Limb (tissue), 2 donors: Measurements from ENCODE around the gene GNG11.
"Not testable (repeated sequence)": the region's sequence is repeated elsewhere in the genome, so short reads cannot be mapped to it uniquely, and the experiment has no call there.

Experiments
- DNase-seq, 2 donors: peaks; one replicate each; pipeline ENCODE4 v3.0.0-alpha.2; 2016; ENCODE audit errors: extremely low spot score in 2 of 2

The GNG11 gene

GRCh38 chr7:93911242-93911641, 10.3 kb upstream of the GNG11 start:
- DNase-seq = not testable (repeated sequence)

DNA sequence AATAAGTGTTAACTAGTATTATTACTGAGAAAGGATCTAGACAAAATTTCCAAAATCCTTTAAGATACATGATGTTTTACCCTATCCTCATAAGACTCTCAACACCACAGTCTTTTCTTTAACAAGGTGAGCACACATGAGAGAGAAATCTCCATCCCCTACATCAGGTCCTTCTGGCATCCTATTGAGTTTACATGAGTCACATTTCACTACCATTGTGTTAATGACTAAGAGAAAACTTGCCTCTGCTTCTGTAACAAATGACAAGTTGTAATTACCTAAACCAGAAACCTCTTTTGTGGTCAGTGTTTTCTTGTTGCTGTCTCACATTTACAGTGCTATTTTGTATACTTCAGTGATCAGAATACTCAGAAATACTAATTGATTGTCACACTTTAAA, 9.9 kb upstream of the GNG11 start:
- not testable (repeated sequence) for DNase-seq

GRCh38 chr7:93913197-93913596, 8.3 kb upstream of the GNG11 start:
- DNase-seq = no peak

DNA sequence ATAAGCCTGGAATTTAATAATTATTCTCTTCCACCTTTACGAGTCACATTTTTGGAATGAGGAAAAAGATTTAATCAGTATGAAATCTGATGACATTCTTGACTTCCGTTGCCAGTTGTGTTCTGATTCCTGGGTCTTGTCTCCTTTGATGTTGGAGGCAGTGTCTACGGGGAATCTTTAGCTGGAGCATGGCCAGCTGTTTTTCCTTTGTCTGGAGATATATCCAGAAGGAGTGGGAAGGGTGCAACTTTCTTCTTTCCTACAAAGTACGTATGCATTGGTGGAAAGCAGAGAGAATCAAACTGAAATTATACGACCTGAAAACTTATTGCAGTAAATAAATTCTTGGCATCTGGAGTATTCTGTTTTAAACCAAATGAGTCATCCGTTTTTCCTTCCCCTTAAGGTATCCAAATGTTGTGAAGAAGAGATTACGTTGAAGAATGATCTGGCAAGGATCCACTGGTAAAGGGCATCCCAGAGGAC, 6.9 kb upstream of the GNG11 start:
- DNase-seq = no peak

DNA sequence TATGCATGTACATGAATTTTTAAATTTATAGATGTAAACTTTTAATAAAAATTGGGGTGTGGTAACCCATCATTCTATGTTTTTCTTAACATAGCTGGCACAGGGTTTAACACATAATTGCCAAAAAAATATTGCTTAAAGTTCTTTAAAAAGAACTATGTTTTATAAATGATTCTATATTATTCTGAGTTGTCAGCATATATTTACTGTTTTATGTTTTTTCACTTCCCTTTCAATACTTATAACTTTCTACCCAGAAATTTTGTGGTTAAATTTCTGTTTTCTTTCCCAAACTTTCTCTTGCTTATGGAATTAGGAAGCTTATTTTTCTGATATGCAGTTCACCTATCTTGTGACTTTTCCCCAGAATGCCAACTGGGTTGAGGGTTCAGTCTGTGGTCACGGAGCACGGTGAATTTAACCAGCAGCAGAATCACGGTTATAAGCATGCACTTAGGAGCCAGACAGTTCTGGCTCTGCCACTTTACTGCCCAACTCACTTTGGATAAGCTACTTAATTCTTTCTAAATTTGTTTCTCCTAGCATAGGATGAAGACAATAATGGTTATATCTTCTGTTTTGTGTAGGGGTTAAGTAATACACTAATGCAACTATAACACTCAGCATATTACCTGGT, 6.2 kb upstream of the GNG11 start:
- DNase-seq = not testable (repeated sequence)

- DNase-seq = not testable (repeated sequence)
Observed at GRCh38 chr7:93915888-93916287, 5.6 kb upstream of the GNG11 start.

- not testable (repeated sequence) for DNase-seq
Observed at GRCh38 chr7:93916315-93916714, 5.2 kb upstream of the GNG11 start.

- DNase-seq = no peak
Observed at GRCh38 chr7:93920496-93921182, 896 bp upstream of the GNG11 start.

DNA sequence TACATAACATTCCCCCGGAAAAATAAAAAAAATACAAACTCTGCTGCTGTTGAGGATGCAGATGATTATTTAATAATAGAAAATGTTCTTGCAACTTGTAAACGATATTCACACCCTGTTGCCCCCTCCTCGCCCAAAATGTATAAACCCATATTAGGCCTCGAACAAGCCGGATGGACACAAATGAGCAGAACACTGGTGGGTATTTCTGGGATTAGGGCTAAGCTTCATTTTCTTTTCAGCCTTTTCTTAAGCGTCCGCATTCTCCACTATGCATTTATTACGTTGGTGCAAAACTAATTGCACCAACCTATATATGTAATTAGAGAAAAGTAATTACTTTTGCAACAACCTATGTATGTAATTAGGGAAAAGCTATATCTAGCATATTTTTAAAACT, 349 bp upstream of the GNG11 start:
- no peak for DNase-seq

- DNase-seq = peak in 1 of 2 donors; percentile 54
Observed at GRCh38 chr7:93923296-93923695, 1.8 kb downstream of the GNG11 start.

DNA sequence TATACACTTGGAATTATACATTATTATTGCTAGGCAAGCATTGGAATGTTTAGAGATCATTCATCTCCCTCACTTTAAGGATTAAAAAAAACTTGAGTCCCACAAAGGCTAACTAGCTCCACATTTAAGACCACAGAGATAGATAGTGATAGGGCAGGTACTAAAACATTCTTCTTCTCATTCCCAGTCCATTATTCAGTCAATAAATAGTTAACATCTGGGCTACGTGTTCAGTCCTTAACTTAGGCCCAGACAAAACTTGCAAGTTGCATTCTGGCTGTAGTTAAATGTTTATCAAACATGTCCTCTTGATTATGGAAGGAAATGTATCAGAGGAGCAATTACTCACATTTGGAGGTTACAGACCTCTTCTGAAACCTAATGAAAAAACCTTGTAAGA, 2.4 kb downstream of the GNG11 start:
- DNase-seq = no peak

- DNase-seq = no peak
Observed at GRCh38 chr7:93926800-93927199, 5.3 kb downstream of the GNG11 start.

- DNase-seq = no peak
Observed at GRCh38 chr7:93927585-93927984, 6.0 kb downstream of the GNG11 start.

GRCh38 chr7:93931655-93932054, 10.1 kb downstream of the GNG11 start:
- DNase-seq = no peak

DNA sequence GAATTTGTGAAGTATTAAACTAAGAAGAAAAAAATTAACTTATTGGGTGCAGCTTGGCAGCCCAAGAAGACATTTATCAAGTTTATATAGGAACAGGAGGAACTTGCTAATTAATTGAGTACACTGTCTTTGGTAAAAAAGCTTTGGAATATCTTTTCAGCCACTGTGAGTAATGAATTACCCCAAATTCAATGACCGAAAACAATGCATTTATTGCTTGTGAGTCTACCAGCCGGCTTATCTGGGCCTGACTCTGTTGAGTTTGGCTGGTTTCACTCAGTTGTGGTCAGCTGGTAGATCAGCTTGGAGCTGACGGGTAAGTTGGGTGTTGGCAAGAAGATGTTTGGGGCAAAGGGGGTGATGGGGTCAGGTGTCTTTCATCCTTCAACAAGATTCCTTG, 11.6 kb downstream of the GNG11 start:
- DNase-seq = no peak

DNA sequence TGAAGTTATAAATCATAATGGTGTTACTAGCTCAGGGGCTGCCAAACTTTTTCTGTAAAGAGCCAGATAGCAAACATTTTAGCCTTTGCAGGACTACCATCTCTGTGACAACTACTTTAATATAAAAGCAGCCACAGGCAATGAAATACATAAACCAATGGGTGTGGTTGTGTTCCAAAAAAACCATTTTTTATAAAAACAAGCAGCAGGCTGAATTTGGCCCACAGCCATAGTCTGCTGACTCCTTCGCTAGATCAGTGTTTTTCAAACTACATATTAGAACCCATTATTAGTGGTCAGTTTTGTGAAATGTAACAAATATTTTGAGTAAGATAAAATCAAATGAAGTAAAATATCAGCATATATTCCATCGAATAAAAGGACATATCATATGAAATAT, 13.6 kb downstream of the GNG11 start:
- no peak for DNase-seq

GRCh38 chr7:93937818-93938217, 16.3 kb downstream of the GNG11 start:
- no peak for DNase-seq

GRCh38 chr7:93938293-93938692, 16.8 kb downstream of the GNG11 start:
- no peak for DNase-seq

- DNase-seq = no peak
Observed at GRCh38 chr7:93941945-93942344, 20.4 kb downstream of the GNG11 start.

- DNase-seq = no peak
Observed at GRCh38 chr7:93943816-93944540, 22.4 kb downstream of the GNG11 start.

- peak in 1 of 2 donors; percentile 21 for DNase-seq
Observed at GRCh38 chr7:93944673-93945072, 23.1 kb downstream of the GNG11 start.

DNA sequence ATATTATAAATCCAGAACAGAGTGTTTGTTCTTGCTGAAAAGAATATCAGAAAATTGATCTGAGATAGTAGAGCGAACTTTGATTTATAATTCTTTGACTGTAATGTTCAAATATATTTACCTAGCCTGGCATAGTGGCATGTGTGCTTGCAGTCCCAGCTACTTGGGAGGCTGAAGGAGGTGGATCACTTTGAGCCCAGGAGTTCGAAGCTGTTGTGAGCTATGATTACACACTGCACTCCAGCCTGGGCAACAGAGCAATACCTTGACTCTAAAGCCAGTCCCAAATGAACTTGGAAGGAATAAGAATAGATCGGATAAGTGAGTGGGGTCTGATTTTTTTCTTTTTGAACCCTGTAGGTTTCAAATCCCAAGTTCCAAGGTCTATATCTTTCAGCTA, 23.5 kb downstream of the GNG11 start:
- no peak for DNase-seq
